Trophoblast cell (in vitro differentiated cells and primary cell): ENCODE results near the gene ADARB2.
"Not testable (repeated sequence)": the region's sequence is repeated elsewhere in the genome, so short reads cannot be mapped to it uniquely, and the experiment has no call there.

Experiments used
- DNase-seq, 2 donors: peaks; one replicate each; pipeline ENCODE4 v3.0.0-alpha.2; 2016
- H2AFZ ChIP-seq: 2 replicates; pipeline ENCODE4 v1.6.1; 2013; ENCODE audit warnings: low read length, moderate library complexity, mild to moderate bottlenecking; ENCODE audit not compliant: insufficient read depth, poor library complexity
- H2AK5ac ChIP-seq: 2 replicates; pipeline ENCODE4 v1.6.1; 2013; ENCODE audit warnings: mild to moderate bottlenecking, low read length
- H2BK120ac ChIP-seq: 2 replicates; pipeline ENCODE4 v1.6.1; 2013; ENCODE audit warnings: low read length, mild to moderate bottlenecking, moderate library complexity; ENCODE audit not compliant: insufficient read depth, poor library complexity
- H2BK12ac ChIP-seq: 2 replicates; pipeline ENCODE4 v1.6.1; 2013; ENCODE audit warnings: mild to moderate bottlenecking, low read length, moderate library complexity
- H2BK5ac ChIP-seq: 2 replicates; pipeline ENCODE4 v1.6.1; 2013; ENCODE audit warnings: low read length, low read depth, moderate library complexity, mild to moderate bottlenecking; ENCODE audit not compliant: poor library complexity
- H3K14ac ChIP-seq: 2 replicates; pipeline ENCODE4 v1.6.1; 2013; ENCODE audit warnings: mild to moderate bottlenecking, low read length
- H3K18ac ChIP-seq: 2 replicates; pipeline ENCODE4 v1.6.1; 2013; ENCODE audit warnings: mild to moderate bottlenecking, low read length
- H3K23ac ChIP-seq: 2 replicates; pipeline ENCODE4 v1.6.1; 2013; ENCODE audit warnings: low read length
- H3K27ac ChIP-seq: 2 replicates; pipeline ENCODE4 v1.5.1; 2013; ENCODE audit warnings: low read depth, mild to moderate bottlenecking, inconsistent platforms, low read length, moderate library complexity
- H3K27me3 ChIP-seq: 2 replicates; pipeline ENCODE4 v1.6.1; 2013; ENCODE audit warnings: inconsistent platforms, mild to moderate bottlenecking, low read length, moderate library complexity; ENCODE audit not compliant: insufficient read depth
- H3K36me3 ChIP-seq, 2 experiments: 1 replicate in 1 of 2; 2 replicates in 1 of 2; pipeline ENCODE4 v1.6.1; 2013; ENCODE audit warnings: low read length in 2 of 2, mild to moderate bottlenecking in 2 of 2, moderate library complexity in 1 of 2; ENCODE audit not compliant: insufficient read depth in 2 of 2, control insufficient read depth in 1 of 2
- H3K4ac ChIP-seq: 2 replicates; pipeline ENCODE4 v1.6.1; 2013; ENCODE audit warnings: low read depth, mild to moderate bottlenecking, low read length, moderate library complexity
- H3K4me1 ChIP-seq, 2 experiments: 1 replicate in 1 of 2; 2 replicates in 1 of 2; pipeline ENCODE4 v1.6.1; 2013; ENCODE audit warnings: low read length in 2 of 2, mild to moderate bottlenecking in 2 of 2, moderate library complexity in 1 of 2; ENCODE audit not compliant: insufficient read depth in 2 of 2, control insufficient read depth in 1 of 2
- H3K4me2 ChIP-seq: 2 replicates; pipeline ENCODE4 v1.6.1; 2013; ENCODE audit warnings: inconsistent platforms, mild to moderate bottlenecking, low read length, moderate library complexity
- H3K4me3 ChIP-seq: 2 replicates; pipeline ENCODE4 v1.5.1; 2013; ENCODE audit warnings: mild to moderate bottlenecking, low read depth, low read length, inconsistent platforms
- H3K79me1 ChIP-seq: one replicate; pipeline ENCODE4 v1.6.1; 2013; ENCODE audit warnings: low read length
- H3K79me2 ChIP-seq: 2 replicates; pipeline ENCODE4 v1.6.1; 2013; ENCODE audit warnings: low read length, mild to moderate bottlenecking; ENCODE audit not compliant: control insufficient read depth, insufficient read depth, poor library complexity
- H3K9ac ChIP-seq: 2 replicates; pipeline ENCODE4 v1.6.1; 2013; ENCODE audit warnings: mild to moderate bottlenecking, low read length
- H3K9me3 ChIP-seq: 2 replicates; pipeline ENCODE4 v1.6.1; 2013; ENCODE audit warnings: low read depth, mild to moderate bottlenecking, control low read depth, inconsistent platforms, low read length; ENCODE audit not compliant: insufficient read depth
- H4K12ac ChIP-seq: 2 replicates; pipeline ENCODE4 v1.6.1; 2013; ENCODE audit warnings: low read depth, mild to moderate bottlenecking, low read length, moderate library complexity
- H4K8ac ChIP-seq: 2 replicates; pipeline ENCODE4 v1.6.1; 2013; ENCODE audit warnings: low read depth, mild to moderate bottlenecking, low read length, moderate library complexity
- H4K91ac ChIP-seq: one replicate; pipeline ENCODE4 v1.6.1; 2013; ENCODE audit warnings: low read depth, mild to moderate bottlenecking, low read length, moderate library complexity
- WGBS: extraction: QIAGEN DNeasy Blood & Tissue Kit; methylation state at CpG from one replicate; pipeline ENCODE4 v1.1.7; 2013; ENCODE audit warnings: missing lambda C conversion rate; ENCODE audit not compliant: insufficient read length, insufficient coverage; ENCODE audit errors: extremely low coverage; 5-methylcytosine and 5-hydroxymethylcytosine counted together

The ADARB2 gene

GRCh38 chr10:1163831-1164230 is 573.5 kb downstream of the ADARB2 start:
- Histone ChIP-seq H4K12ac (no peak overlapping the region), H2BK12ac (no peak overlapping the region), H3K18ac (no peak overlapping the region), H4K91ac (no peak overlapping the region), H3K4me1 (no peaks in the 10 kb centered on the region), H3K79me2 (no peaks in the 10 kb centered on the region), H3K4ac (no peak overlapping the region), H3K36me3 (no peaks in the 10 kb centered on the region), H3K27ac (no peak overlapping the region), H3K79me1 (no peaks in the 10 kb centered on the region), H3K14ac (no peak overlapping the region), H3K9me3 (peaks cover 6% of the 10 kb centered on the region), H3K27me3 (no peaks in the 10 kb centered on the region), H2AFZ (no peak overlapping the region), H2AK5ac (no peak overlapping the region), H3K4me3 (no peak overlapping the region), H4K8ac (no peak overlapping the region), H3K9ac (no peak overlapping the region), H3K23ac (no peak overlapping the region), H2BK120ac (no peak overlapping the region), H2BK5ac (no peak overlapping the region), H3K4me2 (no peak overlapping the region)
- no CpG with 5 or more reads among the region's 5 CpGs for WGBS
- DNase-seq: no peak

DNA sequence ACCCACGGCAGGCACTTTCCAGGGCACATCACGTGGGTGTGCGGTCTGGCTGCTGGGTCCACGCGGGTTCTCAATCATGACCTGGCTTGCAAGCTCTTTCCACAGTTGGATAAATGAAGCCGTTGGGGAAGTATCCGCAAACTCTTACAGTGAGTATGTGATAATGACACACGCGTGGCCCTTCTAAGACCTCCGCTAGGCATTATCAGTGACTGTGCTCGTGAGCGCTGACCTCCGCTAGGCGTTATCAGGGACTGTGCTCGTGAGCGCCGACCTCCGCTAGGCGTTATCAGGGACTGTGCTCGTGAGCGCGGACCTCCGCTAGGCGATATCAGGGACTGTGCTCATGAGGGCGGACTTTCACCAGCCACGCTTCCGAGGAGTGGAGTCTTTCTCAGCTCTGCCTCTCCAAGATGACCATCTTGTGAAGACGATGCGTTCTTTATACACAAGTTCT is 574.1 kb downstream of the ADARB2 start:
- no CpG with 5 or more reads among the region's 29 CpGs for WGBS
- no peak overlapping the region for H4K91ac ChIP-seq
- no peak overlapping the region for H3K4me3 ChIP-seq
- no peak overlapping the region for H2BK12ac ChIP-seq
- no peak overlapping the region for H3K27ac ChIP-seq
- no peak overlapping the region for H4K12ac ChIP-seq
- H3K79me2 ChIP-seq: no peaks in the 10 kb centered on the region
- H2BK120ac ChIP-seq: no peak overlapping the region
- H4K8ac ChIP-seq: no peak overlapping the region
- no peak overlapping the region for H3K4ac ChIP-seq
- H2AK5ac ChIP-seq: no peak overlapping the region
- no peak overlapping the region for H3K9ac ChIP-seq
- H3K18ac ChIP-seq: no peak overlapping the region
- no peak for DNase-seq
- peaks cover 6% of the 10 kb centered on the region for H3K9me3 ChIP-seq
- H3K27me3 ChIP-seq: no peaks in the 10 kb centered on the region
- H2BK5ac ChIP-seq: no peak overlapping the region
- H3K4me2 ChIP-seq: no peak overlapping the region
- no peaks in the 10 kb centered on the region for H3K4me1 ChIP-seq
- no peaks in the 10 kb centered on the region for H3K79me1 ChIP-seq
- H3K14ac ChIP-seq: no peak overlapping the region
- H3K36me3 ChIP-seq: no peaks in the 10 kb centered on the region
- no peak overlapping the region for H2AFZ ChIP-seq
- H3K23ac ChIP-seq: no peak overlapping the region

GRCh38 chr10:1162481-1163203 is 574.7 kb downstream of the ADARB2 start:
- H3K27ac ChIP-seq: no peak overlapping the region
- H2AK5ac ChIP-seq: no peak overlapping the region
- no peak overlapping the region for H4K8ac ChIP-seq
- H3K9ac ChIP-seq: no peak overlapping the region
- no peak overlapping the region for H2BK12ac ChIP-seq
- no peak overlapping the region for H3K4me2 ChIP-seq
- no peak overlapping the region for H3K14ac ChIP-seq
- H3K79me1 ChIP-seq: no peaks in the 10 kb centered on the region
- H3K4ac ChIP-seq: no peak overlapping the region
- no peak overlapping the region for H3K4me3 ChIP-seq
- WGBS: no CpG with 5 or more reads among the region's 13 CpGs
- DNase-seq: no peak
- no peaks in the 10 kb centered on the region for H3K36me3 ChIP-seq
- H4K91ac ChIP-seq: no peak overlapping the region
- no peak overlapping the region for H4K12ac ChIP-seq
- peaks cover 6% of the 10 kb centered on the region for H3K9me3 ChIP-seq
- no peak overlapping the region for H3K18ac ChIP-seq
- H3K27me3 ChIP-seq: no peaks in the 10 kb centered on the region
- H3K79me2 ChIP-seq: no peaks in the 10 kb centered on the region
- no peak overlapping the region for H2BK5ac ChIP-seq
- H3K23ac ChIP-seq: no peak overlapping the region
- H2AFZ ChIP-seq: no peak overlapping the region
- H3K4me1 ChIP-seq: no peaks in the 10 kb centered on the region
- H2BK120ac ChIP-seq: no peak overlapping the region

GRCh38 chr10:1161315-1161673 is 576.0 kb downstream of the ADARB2 start:
- not testable (repeated sequence) for H2BK5ac ChIP-seq, H3K4me1 ChIP-seq, H2BK12ac ChIP-seq, H3K79me2 ChIP-seq, H3K27me3 ChIP-seq, H4K91ac ChIP-seq, H3K18ac ChIP-seq, H4K8ac ChIP-seq, H3K4ac ChIP-seq, H3K9ac ChIP-seq, H3K79me1 ChIP-seq, DNase-seq, H3K36me3 ChIP-seq, H3K4me3 ChIP-seq, H3K4me2 ChIP-seq, H2AK5ac ChIP-seq, H3K27ac ChIP-seq, H2AFZ ChIP-seq, H2BK120ac ChIP-seq, H4K12ac ChIP-seq, H3K23ac ChIP-seq, H3K9me3 ChIP-seq, H3K14ac ChIP-seq
- no CpG with 5 or more reads among the region's 5 CpGs for WGBS
